ENCODE data around the gene SLX4. TPM values are rescaled to one million over a fixed set of nuclear protein-coding genes. Genes with fewer than 3 reads are reported as not detected.

The SLX4 gene
- total and polyA plus RNA-seq, 9 of the 15 experiments (the other 6 are each of a cell fraction or from before 2014, with no cell fraction given): 0.29 to 7.9 (median 3.8) TPM

GRCh38 chr16:3611146-3611975 lies at the start of gene SLX4 (continued):
- TF ChIP-seq PCBP2 (IDR thresholded peaks at IDR 0.05; ENCODE audit: low read depth, low read length, poor library complexity, severe bottlenecking) (no peak), HNRNPLL (IDR thresholded peaks at IDR 0.05; ENCODE audit: low read depth, low read length, poor library complexity, severe bottlenecking) (no peak), RB1 (IDR thresholded peaks at IDR 0.05; ENCODE audit: low read depth) (0 out of 2 replicates have a peak, but pooled peaks have one; percentile 55), GABPB1 (CRISPR knock-in tag; IDR thresholded peaks at IDR 0.05) (peak; percentile 78), SAP30 (IDR thresholded peaks at IDR 0.05; ENCODE audit: borderline replicate concordance, insufficient read depth, low read depth, low read length, poor library complexity, severe bottlenecking) (peak; percentile 84), NR4A1 (CRISPR knock-in tag; IDR thresholded peaks at IDR 0.05) (0 out of 2 replicates have a peak, but pooled peaks have one; percentile 14), NR4A1 (tag; IDR thresholded peaks at IDR 0.05) (0 out of 2 replicates have a peak, but pooled peaks have one; percentile 32), POLR2AphosphoS5 (IDR thresholded peaks at IDR 0.05; ENCODE audit: control insufficient read depth, insufficient read depth, low read depth, low read length) (peak; percentile 55; the same call in 1 of the 2 replicates), HCFC1 (IDR thresholded peaks at IDR 0.05; ENCODE audit: low read depth, low read length) (peak; percentile 64), POU5F1 (IDR thresholded peaks at IDR 0.05; ENCODE audit: borderline replicate concordance, low read depth, low read length, partially characterized antibody) (peak; percentile 89), HDAC2 (IDR thresholded peaks at IDR 0.05) (0 out of 2 replicates have a peak, but pooled peaks have one; percentile 66), TEAD1 (CRISPR knock-in tag; IDR thresholded peaks at IDR 0.05) (0 out of 4 replicates have a peak, but pooled peaks of 1 of the 2 experiments have one; percentile 8), PHF8 (IDR thresholded peaks at IDR 0.05; ENCODE audit: borderline replicate concordance, low read length) (peak; percentile 83; the same call in 1 of the 2 replicates), ZNF121 (CRISPR knock-in tag; conservative IDR thresholded peaks at IDR 0.05) (0 out of 2 replicates have a peak, but pooled peaks have one; percentile 12), EGR1 (conservative IDR thresholded peaks at IDR 0.05) (peak; percentile 65), MAZ (CRISPR knock-in tag; conservative IDR thresholded peaks at IDR 0.05 in 1 of 2, IDR thresholded peaks at IDR 0.05 in 1 of 2) (peak in 1 of 2 experiments; percentile 58; a peak in 2 of 4 replicates), CREM (IDR thresholded peaks at IDR 0.05; ENCODE audit: low read depth) (peak; percentile 4; the same call in 1 of the 2 replicates), CXXC5 (CRISPR knock-in tag; IDR thresholded peaks at IDR 0.05) (peak; percentile 94), CTBP1 (IDR thresholded peaks at IDR 0.05; ENCODE audit: borderline replicate concordance) (peak; percentile 53), POLR2G (IDR thresholded peaks at IDR 0.05; ENCODE audit: low read depth, low read length) (peak; percentile 85)
- TF ChIP-seq, protein P1, sequence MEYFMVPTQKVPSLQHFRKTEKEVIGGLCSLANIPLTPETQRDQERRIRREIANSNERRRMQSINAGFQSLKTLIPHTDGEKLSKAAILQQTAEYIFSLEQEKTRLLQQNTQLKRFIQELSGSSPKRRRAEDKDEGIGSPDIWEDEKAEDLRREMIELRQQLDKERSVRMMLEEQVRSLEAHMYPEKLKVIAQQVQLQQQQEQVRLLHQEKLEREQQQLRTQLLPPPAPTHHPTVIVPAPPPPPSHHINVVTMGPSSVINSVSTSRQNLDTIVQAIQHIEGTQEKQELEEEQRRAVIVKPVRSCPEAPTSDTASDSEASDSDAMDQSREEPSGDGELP (CRISPR knock-in tag; IDR thresholded peaks at IDR 0.05; ENCODE audit: borderline replicate concordance): peak; percentile 84
- TF ChIP-seq, protein P2, sequence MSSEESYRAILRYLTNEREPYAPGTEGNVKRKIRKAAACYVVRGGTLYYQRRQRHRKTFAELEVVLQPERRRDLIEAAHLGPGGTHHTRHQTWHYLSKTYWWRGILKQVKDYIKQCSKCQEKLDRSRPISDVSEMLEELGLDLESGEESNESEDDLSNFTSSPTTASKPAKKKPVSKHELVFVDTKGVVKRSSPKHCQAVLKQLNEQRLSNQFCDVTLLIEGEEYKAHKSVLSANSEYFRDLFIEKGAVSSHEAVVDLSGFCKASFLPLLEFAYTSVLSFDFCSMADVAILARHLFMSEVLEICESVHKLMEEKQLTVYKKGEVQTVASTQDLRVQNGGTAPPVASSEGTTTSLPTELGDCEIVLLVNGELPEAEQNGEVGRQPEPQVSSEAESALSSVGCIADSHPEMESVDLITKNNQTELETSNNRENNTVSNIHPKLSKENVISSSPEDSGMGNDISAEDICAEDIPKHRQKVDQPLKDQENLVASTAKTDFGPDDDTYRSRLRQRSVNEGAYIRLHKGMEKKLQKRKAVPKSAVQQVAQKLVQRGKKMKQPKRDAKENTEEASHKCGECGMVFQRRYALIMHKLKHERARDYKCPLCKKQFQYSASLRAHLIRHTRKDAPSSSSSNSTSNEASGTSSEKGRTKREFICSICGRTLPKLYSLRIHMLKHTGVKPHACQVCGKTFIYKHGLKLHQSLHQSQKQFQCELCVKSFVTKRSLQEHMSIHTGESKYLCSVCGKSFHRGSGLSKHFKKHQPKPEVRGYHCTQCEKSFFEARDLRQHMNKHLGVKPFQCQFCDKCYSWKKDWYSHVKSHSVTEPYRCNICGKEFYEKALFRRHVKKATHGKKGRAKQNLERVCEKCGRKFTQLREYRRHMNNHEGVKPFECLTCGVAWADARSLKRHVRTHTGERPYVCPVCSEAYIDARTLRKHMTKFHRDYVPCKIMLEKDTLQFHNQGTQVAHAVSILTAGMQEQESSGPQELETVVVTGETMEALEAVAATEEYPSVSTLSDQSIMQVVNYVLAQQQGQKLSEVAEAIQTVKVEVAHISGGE (CRISPR knock-in tag; IDR thresholded peaks at IDR 0.05): peak in 2 of 3 experiments; percentile 42 to 91; a peak in 3 of 6 replicates
